Ishikawa (cell line): ENCODE results near the gene ALDH18A1.

Experiments used
- CEBPB ChIP-seq: IDR thresholded peaks from 2 replicates; pipeline ENCODE4 v1.6.1; 2012
- CREB1 ChIP-seq: IDR thresholded peaks from 2 replicates; pipeline ENCODE4 v1.6.1; 2012; ENCODE audit warnings: low read depth
- EGR1 ChIP-seq: IDR thresholded peaks from 2 replicates; pipeline ENCODE4 v1.6.1; 2012
- EP300 ChIP-seq: IDR thresholded peaks from 2 replicates; pipeline ENCODE4 v1.6.1; 2012; ENCODE audit warnings: borderline replicate concordance
- FOXM1 ChIP-seq: IDR thresholded peaks from 2 replicates; pipeline ENCODE4 v1.6.1; 2012; ENCODE audit warnings: low read depth, borderline replicate concordance
- MAX ChIP-seq: IDR thresholded peaks from 2 replicates; pipeline ENCODE4 v1.6.1; 2012
- NFIC ChIP-seq: IDR thresholded peaks from 2 replicates; pipeline ENCODE4 v1.6.1; 2012
- RAD21 ChIP-seq: IDR thresholded peaks from 2 replicates; pipeline ENCODE4 v1.6.1; 2012; ENCODE audit warnings: low read depth
- REST ChIP-seq: IDR thresholded peaks from 2 replicates; pipeline ENCODE4 v1.6.1; 2012; ENCODE audit warnings: low read depth, mild to moderate bottlenecking
- TAF1 ChIP-seq: IDR thresholded peaks from 2 replicates; pipeline ENCODE4 v1.6.1; 2012; ENCODE audit warnings: low read depth, mild to moderate bottlenecking
- TCF12 ChIP-seq: IDR thresholded peaks from 2 replicates; pipeline ENCODE4 v1.6.1; 2012; ENCODE audit warnings: low read depth
- TEAD4 ChIP-seq: IDR thresholded peaks from 2 replicates; pipeline ENCODE4 v1.6.1; 2012
- USF1 ChIP-seq: IDR thresholded peaks from 2 replicates; pipeline ENCODE4 v1.6.1; 2012
- YY1 ChIP-seq: IDR thresholded peaks from 2 replicates; pipeline ENCODE4 v1.6.1; 2012; ENCODE audit warnings: low read depth
- ZBTB7A ChIP-seq: IDR thresholded peaks from 2 replicates; pipeline ENCODE4 v1.6.1; 2012; ENCODE audit warnings: low read depth

ALDH18A1 gene

GRCh38 chr10:95656291-95657164, at the start of gene ALDH18A1:
Gene ALDH18A1 (minus strand): TSS chr10:95656711. CDS start chr10:95653377, 3,334 bp downstream.
- TF ChIP-seq FOXM1 (no peak), ZBTB7A (no peak), TCF12 (peak; percentile 58), NFIC (no peak; the same call in 1 of the 2 replicates), TAF1 (peak; percentile 47), RAD21 (0 out of 2 replicates have a peak, but pooled peaks have one; percentile 2), MAX (peak; percentile 98), REST (no peak), CEBPB (no peak; the same call in 1 of the 2 replicates), YY1 (peak; percentile 80), EGR1 (peak; percentile 21), EP300 (peak; percentile 27; the same call in 1 of the 2 replicates), USF1 (peak; percentile 75), TEAD4 (no peak; the same call in 1 of the 2 replicates), CREB1 (peak; percentile 86)

GRCh38 chr10:95698415-95698814, 41.9 kb upstream of the ALDH18A1 start:
- no peak for TF ChIP-seq CREB1
- no peak for TF ChIP-seq CEBPB
- no peak for TF ChIP-seq TCF12
- TF ChIP-seq TAF1 = no peak

- TF ChIP-seq TCF12 (no peak), TAF1 (no peak), NFIC (no peak), FOXM1 (no peak), YY1 (no peak), EGR1 (no peak), REST (no peak), USF1 (no peak), MAX (no peak), ZBTB7A (no peak), CREB1 (no peak), CEBPB (no peak), EP300 (no peak), RAD21 (no peak), TEAD4 (no peak)
Measured at GRCh38 chr10:95697429-95697828, 40.9 kb upstream of the ALDH18A1 start.

GRCh38 chr10:95694665-95695064, 38.2 kb upstream of the ALDH18A1 start:
- no peak for TF ChIP-seq TAF1
- TF ChIP-seq MAX = no peak
- TF ChIP-seq FOXM1 = no peak
- TF ChIP-seq ZBTB7A = no peak
- no peak for TF ChIP-seq EP300
- TF ChIP-seq CEBPB = no peak
- TF ChIP-seq USF1 = no peak
- no peak for TF ChIP-seq YY1
- TF ChIP-seq REST = no peak
- no peak for TF ChIP-seq CREB1
- no peak for TF ChIP-seq TCF12
- no peak for TF ChIP-seq EGR1
- no peak for TF ChIP-seq NFIC
- no peak for TF ChIP-seq TEAD4
- TF ChIP-seq RAD21 = no peak
